ENCODE data around the gene WDR44.
"Not testable (repeated sequence)": the region's sequence is repeated elsewhere in the genome, so short reads cannot be mapped to it uniquely, and the experiment has no call there.

The WDR44 gene

GRCh38 chrX:118482384-118482783 is 136.5 kb downstream of the WDR44 start:
- not testable (repeated sequence) for DNase-seq (ENCODE audit: low spot score)

GRCh38 chrX:118484216-118484903 is 138.5 kb downstream of the WDR44 start:
- DNase-seq (ENCODE audit: low spot score) = no peak

- not testable (repeated sequence) for DNase-seq (ENCODE audit: low spot score)
Observed at GRCh38 chrX:118486693-118487092, 140.8 kb downstream of the WDR44 start.

- DNase-seq (ENCODE audit: low spot score) = no peak
Observed at GRCh38 chrX:118493016-118493415, 147.1 kb downstream of the WDR44 start.

- DNase-seq (ENCODE audit: low spot score) = no peak
Observed at GRCh38 chrX:118493653-118494297, 147.9 kb downstream of the WDR44 start.

GRCh38 chrX:118495061-118495921 is 149.4 kb downstream of the WDR44 start, which contains the start of gene DOCK11:
DOCK11 (plus strand) TSS chrX:118495815; CDS start chrX:118495972, 157 bp downstream.
- peak; percentile 79 for DNase-seq (ENCODE audit: low spot score)

GRCh38 chrX:118495958-118496762 is 150.3 kb downstream of the WDR44 start:
- DNase-seq (ENCODE audit: low spot score) = peak; percentile 50

- DNase-seq (ENCODE audit: low spot score) = no peak
Observed at GRCh38 chrX:118496763-118497079, 150.8 kb downstream of the WDR44 start.

GRCh38 chrX:118497180-118497818 is 151.4 kb downstream of the WDR44 start:
- DNase-seq (ENCODE audit: low spot score) = no peak

- no peak for DNase-seq (ENCODE audit: low spot score)
Observed at GRCh38 chrX:118498351-118498750, 152.4 kb downstream of the WDR44 start.

- DNase-seq (ENCODE audit: low spot score) = no peak
Observed at GRCh38 chrX:118498755-118499154, 152.8 kb downstream of the WDR44 start.

GRCh38 chrX:118499295-118499694 is 153.4 kb downstream of the WDR44 start:
- DNase-seq (ENCODE audit: low spot score) = no peak
